Uterus (tissue), 4 donors: Measurements from ENCODE around the gene GNA12. TPM values are rescaled to one million over a fixed set of nuclear protein-coding genes. Genes with fewer than 3 reads are reported as not detected.

Experiments used
- DNase-seq, 2 donors: peaks; one replicate each; pipeline ENCODE4 v3.0.0-alpha.2; 2019 to 2020
- H3K27ac ChIP-seq, 2 donors: fragments of 200-600 bp; sonication (generic); 1 replicate in 1 of 2; 2 replicates in 1 of 2; pipeline ENCODE4 v1.5.1; 2016 to 2018
- H3K27me3 ChIP-seq, 2 donors: fragments of 200-600 bp; sonication (generic); one replicate each; pipeline ENCODE4 v1.5.1; 2018 to 2019; ENCODE audit warnings: control low read depth in 1 of 2
- H3K36me3 ChIP-seq, 2 donors: fragments of 200-600 bp; sonication (generic); one replicate each; pipeline ENCODE4 v1.5.1; 2019; ENCODE audit warnings: control low read depth in 1 of 2
- H3K4me1 ChIP-seq, 2 donors: fragments of 200-600 bp; sonication (generic); one replicate each; pipeline ENCODE4 v1.5.1; 2018 to 2019; ENCODE audit warnings: control low read depth in 1 of 2
- H3K4me3 ChIP-seq, 2 donors: fragments of 200-600 bp; sonication (generic); 1 replicate in 1 of 2; 2 replicates in 1 of 2; pipeline ENCODE4 v1.5.1; 2018 to 2019; ENCODE audit warnings: mild to moderate bottlenecking in 1 of 2
- H3K9me3 ChIP-seq, 2 donors: fragments of 200-600 bp; sonication (generic); one replicate each; pipeline ENCODE4 v1.5.1; 2019; ENCODE audit warnings: control low read depth in 1 of 2
- POLR2A ChIP-seq, 2 donors: fragments of 450-650 bp; IDR thresholded peaks; one replicate each; pipeline ENCODE4 v1.6.1; 2016; ENCODE audit warnings: antibody characterized with exemption in 2 of 2, mild to moderate bottlenecking in 1 of 2, moderate library complexity in 1 of 2
- intact Hi-C: fragments of 100-400 bp; cut with DNase I; formaldehyde crosslinking; loops from one replicate; pipeline ENCODE4 v1.15.1; 2023; ENCODE audit warnings: low total_unique reads
- total RNA-seq, 4 donors: library from RNA; depleted of rRNA in 3 of 4; stranded (reverse); fragments of >200 nt in 3 of 4; gene quantifications; one replicate each; pipeline versions ENCODE4 v1.1.0 to v1.2.4, GENCODE V29; 2014 to 2023
- TF ChIP-seq, protein P1 (sequence below), 4 experiments: fragments of 200-600 bp in 2 of 4; fragments of 450-650 bp in 2 of 4; sonication (generic) in 2 of 4; IDR thresholded peaks; one replicate each; pipeline ENCODE4 v1.5.1; 2016 to 2019; ENCODE audit warnings: antibody characterized with exemption in 4 of 4, mild to moderate bottlenecking in 2 of 4, moderate library complexity in 1 of 4
- donor health status: DM: yes; HTN: yes; CAD: no.

The GNA12 gene
- total RNA-seq, 4 donors from 2014 or later = 20.5 to 109 (median 50.3) TPM

DNA sequence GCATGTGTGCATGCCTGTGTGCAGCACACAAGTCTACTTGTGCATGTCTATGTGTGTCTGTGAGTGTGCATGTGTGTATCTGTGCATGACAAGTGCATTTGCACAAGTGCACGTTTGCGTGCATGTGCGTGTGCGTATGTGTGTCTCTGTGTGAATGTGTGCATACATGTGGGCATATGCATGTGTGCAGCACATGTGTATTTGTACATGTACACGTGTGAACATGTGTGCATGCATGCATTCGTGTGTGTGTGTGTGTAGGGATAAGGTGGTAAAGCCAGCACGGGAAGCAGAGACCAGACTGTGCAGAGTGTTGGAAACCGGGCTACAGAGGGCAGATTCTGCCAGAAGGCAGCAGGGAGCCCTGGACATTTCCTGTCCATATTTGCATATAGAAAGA is 35.9 kb upstream of the GNA12 start:
- no peaks in the 10 kb centered on the region for H3K9me3 ChIP-seq
- no peak for DNase-seq
- H3K27ac ChIP-seq = no peak overlapping the region
- intact Hi-C loops = no loop called here
- H3K4me3 ChIP-seq = no peak overlapping the region
- H3K4me1 ChIP-seq = peaks cover 0 to 8% of the 10 kb centered on the region in 2 donors
- H3K27me3 ChIP-seq = no peaks in the 10 kb centered on the region
- no peak for TF ChIP-seq POLR2A (IDR thresholded peaks at IDR 0.05)
- TF ChIP-seq, protein P1, sequence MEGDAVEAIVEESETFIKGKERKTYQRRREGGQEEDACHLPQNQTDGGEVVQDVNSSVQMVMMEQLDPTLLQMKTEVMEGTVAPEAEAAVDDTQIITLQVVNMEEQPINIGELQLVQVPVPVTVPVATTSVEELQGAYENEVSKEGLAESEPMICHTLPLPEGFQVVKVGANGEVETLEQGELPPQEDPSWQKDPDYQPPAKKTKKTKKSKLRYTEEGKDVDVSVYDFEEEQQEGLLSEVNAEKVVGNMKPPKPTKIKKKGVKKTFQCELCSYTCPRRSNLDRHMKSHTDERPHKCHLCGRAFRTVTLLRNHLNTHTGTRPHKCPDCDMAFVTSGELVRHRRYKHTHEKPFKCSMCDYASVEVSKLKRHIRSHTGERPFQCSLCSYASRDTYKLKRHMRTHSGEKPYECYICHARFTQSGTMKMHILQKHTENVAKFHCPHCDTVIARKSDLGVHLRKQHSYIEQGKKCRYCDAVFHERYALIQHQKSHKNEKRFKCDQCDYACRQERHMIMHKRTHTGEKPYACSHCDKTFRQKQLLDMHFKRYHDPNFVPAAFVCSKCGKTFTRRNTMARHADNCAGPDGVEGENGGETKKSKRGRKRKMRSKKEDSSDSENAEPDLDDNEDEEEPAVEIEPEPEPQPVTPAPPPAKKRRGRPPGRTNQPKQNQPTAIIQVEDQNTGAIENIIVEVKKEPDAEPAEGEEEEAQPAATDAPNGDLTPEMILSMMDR (IDR thresholded peaks at IDR 0.05) = no peak
- no peaks in the 10 kb centered on the region for H3K36me3 ChIP-seq

- Histone ChIP-seq H3K36me3 (no peaks in the 10 kb centered on the region), H3K4me3 (no peak overlapping the region), H3K4me1 (peaks cover 0 to 8% of the 10 kb centered on the region in 2 donors), H3K27ac (no peak overlapping the region), H3K9me3 (no peaks in the 10 kb centered on the region), H3K27me3 (no peaks in the 10 kb centered on the region)
- DNase-seq = no peak
- intact Hi-C loops = no loop called here
- TF ChIP-seq, protein P1 (IDR thresholded peaks at IDR 0.05) = no peak
- TF ChIP-seq POLR2A (IDR thresholded peaks at IDR 0.05) = no peak
These were observed 35.2 kb upstream of the GNA12 start for GRCh38 chr7:2879354-2879753.

DNA sequence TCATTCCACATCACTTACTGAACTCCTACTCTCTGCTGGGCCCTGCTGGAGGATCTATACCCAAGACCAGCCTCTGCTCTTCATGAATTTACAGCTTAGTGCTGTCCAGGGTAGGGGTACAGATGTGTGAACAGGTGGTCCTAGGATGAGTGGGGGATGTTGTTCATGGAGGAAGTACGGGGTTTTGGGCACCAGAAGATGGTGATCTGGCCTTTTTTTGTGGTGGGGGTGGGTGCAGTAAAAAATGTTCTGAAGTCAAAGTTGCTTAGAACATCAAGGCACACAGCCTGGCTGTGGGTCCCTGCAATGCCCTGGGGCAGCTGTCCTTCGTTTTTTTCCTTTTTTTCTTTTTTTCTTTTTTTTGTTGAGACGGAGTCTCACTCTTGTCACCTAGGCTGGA is 34.2 kb upstream of the GNA12 start:
- no peak overlapping the region for H3K27ac ChIP-seq
- no peaks in the 10 kb centered on the region for H3K27me3 ChIP-seq
- H3K9me3 ChIP-seq = no peaks in the 10 kb centered on the region
- H3K4me3 ChIP-seq = no peak overlapping the region
- no peak for TF ChIP-seq POLR2A (IDR thresholded peaks at IDR 0.05)
- TF ChIP-seq, protein P1 (IDR thresholded peaks at IDR 0.05) = no peak
- peaks cover 0 to 8% of the 10 kb centered on the region in 2 donors for H3K4me1 ChIP-seq
- H3K36me3 ChIP-seq = no peaks in the 10 kb centered on the region
- intact Hi-C loops = no loop called here
- no peak for DNase-seq

DNA sequence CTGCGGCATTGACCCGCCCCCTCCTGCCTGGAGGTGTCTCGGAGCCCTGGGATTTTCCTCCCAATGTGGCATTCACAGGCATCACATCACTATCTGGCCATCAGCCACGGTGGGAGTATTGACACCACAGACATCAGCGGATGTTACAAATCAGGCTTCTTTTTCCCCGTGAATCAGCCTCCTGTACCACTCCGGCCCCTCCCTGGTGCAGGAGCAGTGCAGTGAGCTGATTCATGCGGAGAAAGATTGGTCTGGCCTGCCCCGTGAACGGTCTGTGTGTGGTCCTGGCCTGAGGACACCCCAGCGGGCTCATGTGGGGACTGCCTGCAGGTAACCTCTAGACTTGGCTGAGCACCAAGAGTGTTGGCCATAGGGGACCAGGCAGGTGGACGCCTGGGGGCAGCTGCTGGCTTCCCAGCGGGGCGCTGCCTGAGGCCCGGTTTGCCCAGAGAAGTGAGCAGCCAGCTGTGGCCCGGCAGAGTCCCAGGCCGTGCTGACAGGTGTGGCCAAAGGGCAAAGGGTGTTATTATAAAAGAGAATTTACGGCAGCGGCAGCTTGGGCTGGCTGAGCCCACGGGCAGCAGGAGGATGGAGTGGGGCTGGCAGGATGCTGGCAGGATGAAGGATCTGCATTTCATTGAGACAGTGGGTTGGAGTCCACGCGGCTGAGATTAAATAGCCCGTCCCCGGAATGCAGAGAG is 32.1 kb upstream of the GNA12 start:
- intact Hi-C loops = no loop called here
- DNase-seq = peak in 1 of 2 donors; percentile 22
- no peaks in the 10 kb centered on the region for H3K36me3 ChIP-seq
- H3K4me1 ChIP-seq = peaks cover 0 to 7% of the 10 kb centered on the region in 2 donors
- H3K9me3 ChIP-seq = no peaks in the 10 kb centered on the region
- no peak overlapping the region for H3K4me3 ChIP-seq
- no peak for TF ChIP-seq POLR2A (IDR thresholded peaks at IDR 0.05)
- TF ChIP-seq, protein P1 (IDR thresholded peaks at IDR 0.05) = no peak
- no peak overlapping the region for H3K27ac ChIP-seq
- H3K27me3 ChIP-seq = no peaks in the 10 kb centered on the region

- DNase-seq = no peak
These were observed 29.8 kb upstream of the GNA12 start for GRCh38 chr7:2873686-2874551.

More at GRCh38 chr7:2873686-2874551, 29.8 kb upstream of the GNA12 start:
- H3K4me1 ChIP-seq = no peaks in the 10 kb centered on the region
- no peaks in the 10 kb centered on the region for H3K36me3 ChIP-seq
- intact Hi-C loops = no loop called here
- no peaks in the 10 kb centered on the region for H3K9me3 ChIP-seq
- no peaks in the 10 kb centered on the region for H3K27me3 ChIP-seq
- TF ChIP-seq POLR2A (IDR thresholded peaks at IDR 0.05) = no peak
- TF ChIP-seq, protein P1 (IDR thresholded peaks at IDR 0.05) = no peak
- H3K27ac ChIP-seq = no peak overlapping the region
- H3K4me3 ChIP-seq = no peak overlapping the region
